NK-92 (cell line): ENCODE data around the gene SLC4A1AP.

Experiments used
- DNase-seq: peaks from one replicate; lab custom pipeline; 2025; ENCODE audit not compliant: unreplicated experiment; lab: John Stamatoyannopoulos, UW

Gene SLC4A1AP

DNA sequence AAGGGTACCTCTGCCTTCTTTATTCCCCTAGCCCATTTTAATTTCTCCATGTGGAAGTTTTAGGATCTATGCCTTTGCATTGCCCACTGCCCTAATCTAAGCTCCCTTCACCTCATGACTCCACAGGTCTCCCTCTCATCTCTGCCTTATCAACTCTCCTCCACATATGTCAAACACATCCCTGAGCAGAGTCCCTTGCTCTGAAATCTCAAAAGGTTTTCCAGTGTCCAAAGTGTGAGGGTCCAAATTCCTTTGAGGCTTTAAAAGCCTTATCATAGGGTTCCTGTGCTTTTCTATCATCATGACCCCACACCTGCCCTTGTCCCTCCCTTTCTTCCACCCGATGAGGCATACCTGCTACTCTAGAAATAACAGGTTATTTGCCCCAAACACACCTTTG lies 38.6 kb downstream of the SLC4A1AP start:
- DNase-seq = no peak

DNA sequence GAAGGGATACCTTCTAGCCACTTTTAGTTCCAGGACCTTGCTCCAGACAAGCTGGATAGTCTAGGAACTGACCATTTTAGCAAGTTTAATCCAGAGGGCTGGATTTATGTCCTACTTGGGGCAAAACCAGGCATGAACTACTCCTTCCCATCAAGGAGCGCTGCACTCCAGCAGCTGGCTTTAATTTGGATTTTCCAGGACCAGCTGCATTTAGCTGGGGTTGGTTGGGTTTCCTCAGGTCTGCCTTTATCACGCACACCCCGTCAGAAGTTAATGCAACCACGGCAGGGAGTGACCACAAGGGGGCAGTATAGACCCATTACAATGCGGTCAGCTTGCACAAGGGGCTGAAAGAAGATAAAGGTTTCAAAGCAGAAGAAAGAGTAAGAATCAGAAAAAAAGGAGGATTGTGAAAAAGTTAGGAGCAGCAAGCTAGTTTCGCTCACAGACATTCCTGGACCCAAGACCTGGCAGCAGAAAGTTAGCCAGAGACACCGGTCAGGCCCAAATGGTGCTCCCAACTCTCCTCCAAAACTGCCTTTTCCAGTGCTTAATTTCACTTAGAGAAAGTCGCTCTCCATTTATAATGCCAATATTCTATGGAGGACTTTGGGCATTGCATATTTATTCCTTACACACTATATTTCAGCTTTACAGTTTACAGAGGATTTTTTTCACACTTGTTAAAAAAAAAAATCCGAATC lies 40.1 kb downstream of the SLC4A1AP start:
- no peak for DNase-seq

DNA sequence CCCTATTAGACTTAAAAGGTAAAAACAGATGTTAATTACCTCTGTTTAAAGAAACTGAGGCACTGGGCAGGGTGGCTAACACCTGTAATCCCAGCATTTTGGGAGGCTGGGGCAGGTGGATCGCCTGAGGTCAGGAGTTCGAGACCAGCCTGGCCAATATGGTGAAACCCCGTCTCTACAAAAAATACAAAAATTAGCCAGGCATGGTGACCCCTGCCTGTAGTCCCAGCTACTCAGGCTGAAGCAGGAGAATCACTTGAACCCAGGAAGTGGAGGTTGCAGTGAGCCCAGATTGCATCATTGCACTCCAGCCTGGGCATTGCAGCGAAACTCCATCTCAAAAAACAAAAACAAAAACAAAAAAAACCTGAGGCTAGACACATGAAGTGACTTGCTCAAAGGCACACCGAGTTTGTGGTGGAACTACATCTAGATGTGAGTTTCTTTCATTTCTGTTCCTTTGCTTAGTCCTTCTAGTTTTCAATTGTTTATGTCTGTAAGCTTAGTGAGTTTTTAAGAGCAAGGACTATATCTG lies 40.7 kb downstream of the SLC4A1AP start:
- no peak for DNase-seq

- no peak for DNase-seq
These were observed 42.3 kb downstream of the SLC4A1AP start for GRCh38 chr2:27705851-27706622.

GRCh38 chr2:27707462-27708256 lies 44.0 kb downstream of the SLC4A1AP start:
- no peak for DNase-seq

- DNase-seq = no peak
These were observed 44.6 kb downstream of the SLC4A1AP start for GRCh38 chr2:27708257-27708654.

- no peak for DNase-seq
These were observed 45.0 kb downstream of the SLC4A1AP start for GRCh38 chr2:27708666-27709065.

DNA sequence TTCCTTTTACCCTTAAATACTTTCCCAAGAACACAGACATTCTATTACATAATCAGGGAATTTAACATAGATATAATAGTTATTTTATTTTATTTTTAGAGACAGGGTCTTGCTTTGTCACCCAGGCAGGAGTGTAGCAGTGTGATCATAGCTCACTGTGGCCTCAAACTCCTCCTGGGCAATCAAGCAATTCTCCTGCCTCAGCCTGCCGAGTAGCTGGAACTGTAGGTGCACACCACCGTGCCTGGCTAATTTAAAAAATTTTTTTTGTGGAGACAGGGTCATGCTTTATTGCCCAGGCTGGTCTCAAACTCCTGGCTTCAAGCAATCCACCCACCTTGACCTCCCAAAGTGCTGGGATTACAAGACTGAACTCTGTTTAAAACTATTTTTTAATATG lies 45.6 kb downstream of the SLC4A1AP start:
- DNase-seq = no peak

DNA sequence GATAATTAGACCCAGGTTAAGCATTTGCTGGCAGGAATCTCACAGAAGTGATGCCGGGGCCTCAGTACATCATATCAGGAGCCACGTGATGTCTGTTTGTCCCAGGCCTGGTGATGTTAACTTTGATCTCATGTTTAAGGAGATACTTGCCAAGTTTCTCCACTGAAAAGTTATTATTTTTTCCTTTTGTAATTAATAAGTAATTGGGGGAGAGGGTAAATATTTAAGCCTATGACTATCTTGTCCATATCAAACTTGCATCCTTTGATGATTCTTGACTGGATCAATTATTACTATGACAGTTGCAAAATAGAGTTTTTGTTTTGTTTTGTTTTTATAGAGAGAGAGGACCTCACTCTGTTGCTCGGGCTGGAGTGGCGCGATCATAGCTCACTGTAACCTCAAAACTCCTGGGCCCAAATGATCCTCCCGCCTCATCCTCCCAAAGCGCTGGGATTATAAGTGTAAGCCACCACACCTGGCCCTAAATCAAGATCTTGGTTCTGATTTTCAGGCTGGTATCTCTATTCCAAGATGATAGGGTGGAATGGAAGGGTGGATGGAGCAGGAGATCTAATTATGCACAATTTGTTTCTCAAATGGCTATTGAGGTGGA lies 46.4 kb downstream of the SLC4A1AP start:
- no peak for DNase-seq

DNA sequence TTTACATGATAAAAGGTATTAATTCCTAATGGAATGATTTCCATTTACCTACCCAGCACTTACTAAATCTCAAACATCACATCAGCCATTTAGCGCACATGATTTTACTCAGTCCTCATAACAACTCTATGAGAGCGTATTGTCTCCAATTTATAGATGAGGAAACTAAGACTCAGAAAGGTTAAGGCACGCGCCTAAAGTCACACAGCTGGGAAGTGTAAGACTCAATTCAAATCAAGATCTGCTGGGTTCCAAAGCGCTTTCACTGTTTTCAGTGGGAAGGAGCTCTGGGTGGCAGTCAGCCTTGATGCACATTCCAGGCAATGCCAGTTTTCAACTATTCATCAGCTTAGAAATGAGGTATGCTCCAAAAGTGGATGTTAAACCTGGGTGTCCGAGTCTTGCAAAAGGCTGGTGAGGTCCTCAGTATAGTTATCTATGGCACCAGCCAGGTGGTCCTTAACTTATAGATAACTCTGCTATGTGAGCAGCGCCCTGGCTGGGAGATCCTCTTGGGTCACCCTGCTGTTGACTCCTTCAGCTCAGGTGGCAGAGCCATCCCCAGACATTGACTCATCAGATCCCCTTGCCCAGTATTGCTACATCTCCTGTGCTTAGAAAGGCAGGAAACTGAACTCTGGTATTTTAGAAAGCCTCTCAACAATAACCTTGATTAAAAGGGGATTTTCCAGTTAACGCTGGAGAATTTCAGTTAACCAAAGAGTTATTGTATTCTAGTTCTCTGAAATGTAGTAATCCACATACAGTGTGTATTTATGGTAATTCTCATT lies 47.1 kb downstream of the SLC4A1AP start:
- DNase-seq = no peak

DNA sequence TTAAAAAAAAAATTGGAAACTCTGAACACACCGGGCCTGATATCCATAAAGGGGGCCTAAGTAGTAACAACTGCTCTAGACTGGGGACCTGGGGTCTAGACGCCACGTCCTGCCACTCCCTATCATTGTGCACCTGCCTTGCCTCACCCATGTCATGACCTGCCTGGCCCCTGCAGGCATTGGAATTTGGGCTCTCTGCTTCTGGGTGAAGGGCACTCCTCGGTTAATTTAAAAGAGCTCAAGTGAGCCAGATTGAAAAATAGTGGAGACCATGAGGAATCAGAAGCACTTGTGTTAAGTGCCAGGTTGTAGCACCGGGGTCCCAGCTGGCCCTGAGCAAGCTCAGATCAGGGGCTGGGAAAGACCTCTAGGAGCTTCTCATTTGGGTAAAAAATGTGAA lies 48.1 kb downstream of the SLC4A1AP start:
- no peak for DNase-seq

DNA sequence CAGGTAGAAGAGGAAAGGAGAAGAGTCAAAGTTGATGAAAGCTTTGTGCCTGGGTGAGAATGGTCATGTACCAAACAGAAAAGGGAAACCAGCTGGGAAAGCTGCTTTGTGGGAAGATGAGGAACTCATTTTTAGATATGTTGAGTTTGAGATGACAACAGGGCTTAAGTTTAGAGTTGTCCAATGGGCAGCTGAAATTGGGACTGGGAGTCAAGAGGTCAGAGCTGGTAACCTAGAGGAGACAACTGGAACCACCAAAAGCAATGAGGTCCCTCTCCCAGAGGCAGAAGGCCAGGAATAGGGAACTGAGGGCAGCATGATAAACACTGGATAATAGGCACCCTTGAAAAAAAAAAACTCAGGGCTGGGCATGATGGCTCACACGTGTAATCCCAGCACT lies 48.8 kb downstream of the SLC4A1AP start:
- no peak for DNase-seq

DNA sequence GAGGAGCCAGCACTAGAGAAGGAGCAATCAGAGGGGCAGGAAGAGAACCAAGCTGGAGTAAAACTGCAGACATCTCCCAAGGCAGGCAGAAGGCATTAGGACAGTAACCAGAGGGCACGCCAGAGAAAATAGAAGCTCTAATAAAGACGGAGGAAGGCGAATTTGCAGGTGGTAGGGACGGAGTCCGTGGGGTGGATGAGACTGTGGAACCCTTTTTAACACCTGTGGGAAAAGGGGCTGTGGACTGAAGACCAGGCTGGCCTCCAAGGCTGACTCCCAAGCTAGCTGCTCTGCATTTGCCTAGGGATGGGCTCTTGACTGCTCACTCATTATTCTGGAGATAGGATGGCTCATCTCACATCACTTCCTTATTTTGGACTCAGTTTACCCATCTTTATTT lies 49.5 kb downstream of the SLC4A1AP start:
- no peak for DNase-seq

DNA sequence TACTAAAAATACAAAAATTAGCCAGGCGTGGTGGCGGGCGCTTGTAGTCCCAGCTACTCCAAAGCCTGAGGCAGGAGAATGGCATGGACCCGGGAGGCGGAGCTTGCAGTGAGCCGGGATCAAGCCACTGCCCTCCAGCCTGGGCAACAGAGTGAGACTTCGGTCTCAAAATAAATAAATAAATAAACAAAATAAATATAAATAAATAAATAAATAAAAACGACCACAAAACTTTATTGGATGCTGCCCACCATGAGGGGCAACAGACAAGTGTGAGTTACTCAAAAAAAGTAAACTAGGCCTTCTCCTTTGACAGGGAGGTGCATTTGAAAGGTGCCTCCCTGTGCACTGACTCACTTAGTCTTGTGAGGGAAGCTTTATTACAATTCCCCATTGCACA lies 50.4 kb downstream of the SLC4A1AP start:
- no peak for DNase-seq

DNA sequence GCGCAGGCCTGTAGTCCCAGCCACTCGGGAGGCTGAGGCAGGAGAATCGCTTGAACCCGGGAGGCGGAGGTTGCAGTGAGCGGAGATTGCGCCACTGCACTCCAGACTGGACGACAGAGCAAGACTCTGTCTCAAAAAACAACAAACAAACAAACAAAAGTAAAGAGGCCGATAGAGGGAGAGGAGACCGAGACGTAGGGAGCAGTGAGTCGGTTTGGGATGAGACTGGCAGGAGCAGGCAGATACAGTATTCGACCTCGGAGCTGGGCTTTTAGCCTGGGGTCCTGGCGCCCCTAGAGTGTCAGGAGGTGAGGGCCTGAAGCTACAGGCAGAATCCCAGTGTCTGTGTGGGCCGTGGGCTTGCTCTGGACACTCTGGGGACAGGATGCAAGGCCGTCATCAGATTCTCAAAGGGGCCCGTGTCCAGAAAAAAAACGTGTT lies 51.2 kb downstream of the SLC4A1AP start:
- DNase-seq = no peak

GRCh38 chr2:27715318-27716210 lies 51.9 kb downstream of the SLC4A1AP start:
- DNase-seq = no peak

- no peak for DNase-seq
These were observed 52.8 kb downstream of the SLC4A1AP start for GRCh38 chr2:27716301-27717069.

DNA sequence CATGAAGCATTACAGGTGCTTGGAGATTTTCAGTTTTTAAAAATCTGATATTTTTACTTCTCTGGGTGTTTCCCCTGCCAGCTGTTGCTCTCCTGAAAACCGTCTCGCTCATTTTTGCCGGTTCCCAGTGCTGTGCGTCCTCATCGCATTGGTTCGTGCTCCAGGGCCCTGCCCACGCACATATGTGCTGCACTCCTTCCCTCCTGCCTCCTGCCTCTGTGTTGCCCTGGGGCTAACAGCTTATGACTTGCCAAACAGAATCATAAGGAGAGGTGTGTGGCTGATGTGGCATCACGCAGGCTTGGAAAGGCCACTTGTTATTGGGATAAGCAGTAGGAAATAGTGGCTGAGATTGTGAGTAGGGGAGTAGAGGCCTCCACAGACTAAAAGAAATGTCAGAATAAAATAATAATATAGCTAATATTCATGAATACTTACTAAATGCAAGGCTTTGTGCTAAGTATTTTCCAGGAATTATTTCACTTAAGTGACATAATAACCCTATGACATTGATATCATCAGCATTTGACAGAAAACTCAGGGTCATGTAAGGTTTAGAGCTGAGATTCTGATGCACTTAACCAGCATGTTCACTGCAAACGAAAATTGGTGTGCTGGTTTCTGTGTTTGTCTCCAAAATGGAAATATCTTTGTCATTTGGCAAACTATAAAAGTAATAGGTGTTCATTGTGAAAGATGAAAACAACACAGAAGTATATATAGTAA lies 53.5 kb downstream of the SLC4A1AP start:
- no peak for DNase-seq
